ENCODE data around the gene P2RY8. TPM values are rescaled to one million over a fixed set of nuclear protein-coding genes. Genes with fewer than 3 reads are reported as not detected.
A peak's percentile ranks its signal among the peaks of the same experiment; 100 is the strongest.

The P2RY8 gene
- total RNA-seq, 2 experiments from 2014 or later: 27.5 to 28.3 TPM

GRCh38 chrX:1488141-1488540 is 48.8 kb downstream of the P2RY8 start:
- ChIA-PET POLR2A (no interaction called here), CTCF (no interaction called here)
- intact Hi-C loops (cut with micrococcal nuclease): no loop called here
- Mint-ChIP-seq H3K27ac (peak overlapping the region; percentile 10), H3K27me3 (no peaks in the 10 kb centered on the region), H3K4me3 (no peak overlapping the region), H3K36me3 (ENCODE audit: low read depth) (peaks cover 48% of the 10 kb centered on the region), H3K4me1 (ENCODE audit: low read depth) (peaks cover 27% of the 10 kb centered on the region), H3K9me3 (peaks cover 13% of the 10 kb centered on the region)
- DNase-seq (no peak), ATAC-seq (no peak)
- TF ChIP-seq CTCF (IDR thresholded peaks at IDR 0.05): no peak

GRCh38 chrX:1487401-1487800 is 49.6 kb downstream of the P2RY8 start:
- DNase-seq: no peak
- CTCF ChIA-PET: no interaction called here
- H3K27me3 Mint-ChIP-seq: no peaks in the 10 kb centered on the region

GRCh38 chrX:1486749-1487361 is 50.1 kb downstream of the P2RY8 start:
- Mint-ChIP-seq H3K4me1 (ENCODE audit: low read depth) (peaks cover 25% of the 10 kb centered on the region), H3K27ac (peak overlapping the region; percentile 39), H3K4me3 (no peak overlapping the region), H3K9me3 (peaks cover 11% of the 10 kb centered on the region), H3K36me3 (ENCODE audit: low read depth) (peaks cover 43% of the 10 kb centered on the region), H3K27me3 (no peaks in the 10 kb centered on the region)
- no peak for TF ChIP-seq CTCF (IDR thresholded peaks at IDR 0.05)
- DNase-seq (no peak), ATAC-seq (no peak)
- CTCF ChIA-PET: no interaction called here
- intact Hi-C loops (cut with micrococcal nuclease): no loop called here
- POLR2A ChIA-PET: no interaction called here

More at GRCh38 chrX:1487401-1487800, 49.6 kb downstream of the P2RY8 start:
- Mint-ChIP-seq H3K4me1 (ENCODE audit: low read depth) (peaks cover 25% of the 10 kb centered on the region), H3K36me3 (ENCODE audit: low read depth) (peaks cover 48% of the 10 kb centered on the region), H3K4me3 (no peak overlapping the region), H3K9me3 (peaks cover 14% of the 10 kb centered on the region), H3K27ac (peak overlapping the region; percentile 39)
- ATAC-seq: no peak
- no peak for TF ChIP-seq CTCF (IDR thresholded peaks at IDR 0.05)
- intact Hi-C loops (cut with micrococcal nuclease): no loop called here
- POLR2A ChIA-PET: no interaction called here

GRCh38 chrX:1486177-1486576 is 50.8 kb downstream of the P2RY8 start:
- no peak for TF ChIP-seq CTCF (IDR thresholded peaks at IDR 0.05)
- intact Hi-C loops (cut with micrococcal nuclease): no loop called here
- ChIA-PET CTCF (no interaction called here), POLR2A (no interaction called here)
- H3K36me3 Mint-ChIP-seq (ENCODE audit: low read depth): peaks cover 38% of the 10 kb centered on the region
- H3K4me1 Mint-ChIP-seq (ENCODE audit: low read depth): peaks cover 29% of the 10 kb centered on the region
- H3K9me3 Mint-ChIP-seq: peaks cover 5% of the 10 kb centered on the region
- ATAC-seq (no peak), DNase-seq (no peak)
- H3K27ac Mint-ChIP-seq: no peak overlapping the region
- no peak overlapping the region for H3K4me3 Mint-ChIP-seq
- no peaks in the 10 kb centered on the region for H3K27me3 Mint-ChIP-seq

GRCh38 chrX:1485033-1485432 is 52.0 kb downstream of the P2RY8 start:
- H3K9me3 Mint-ChIP-seq: peaks cover 5% of the 10 kb centered on the region
- no peak for DNase-seq
- no peaks in the 10 kb centered on the region for H3K27me3 Mint-ChIP-seq

More at GRCh38 chrX:1485033-1485432, 52.0 kb downstream of the P2RY8 start:
- intact Hi-C loops (cut with micrococcal nuclease): no loop called here
- no peak for TF ChIP-seq CTCF (IDR thresholded peaks at IDR 0.05)
- CTCF ChIA-PET: no interaction called here
- no peak overlapping the region for H3K27ac Mint-ChIP-seq
- no peak overlapping the region for H3K4me3 Mint-ChIP-seq
- H3K36me3 Mint-ChIP-seq (ENCODE audit: low read depth): peaks cover 44% of the 10 kb centered on the region
- POLR2A ChIA-PET: no interaction called here
- peaks cover 39% of the 10 kb centered on the region for H3K4me1 Mint-ChIP-seq (ENCODE audit: low read depth)
- ATAC-seq: no peak

Data from activated CD8-positive, alpha-beta T cell treated with anti-CD3 and anti-CD28 coated beads for 36 hours (primary cell).